SU-DHL-6 (cell line): ENCODE data around the gene KDM4B.

Experiments
- CTCF ChIP-seq: fragments of 200-600 bp; sonication (generic); IDR thresholded peaks from one replicate; pipeline ENCODE4 v1.5.1; 2017; ENCODE audit warnings: antibody characterized with exemption, mild to moderate bottlenecking, low read length, moderate library complexity; ENCODE audit not compliant: insufficient read depth, poor library complexity, severe bottlenecking
- EZH2phosphoT487 ChIP-seq: fragments of 200-600 bp; sonication (generic), shearing (Covaris generic); conservative IDR thresholded peaks from 2 replicates; pipeline ENCODE4 v1.6.1; 2018; ENCODE audit warnings: mild to moderate bottlenecking, antibody characterized with exemption, low read length, moderate library complexity, mixed read lengths

- peak; percentile 92 for TF ChIP-seq CTCF
- TF ChIP-seq EZH2phosphoT487, result no peak
Observed at GRCh38 chr19:5001615-5002014, 32.7 kb downstream of the KDM4B start.
